K562 (cell line): ENCODE data around the gene LILRA5. TPM values are rescaled to one million over a fixed set of nuclear protein-coding genes. Genes with fewer than 3 reads are reported as not detected.

Experiments
- ATAC-seq: fragments of 200-7000 bp; cut with Tn5 transposase; 3 replicates; pipeline ENCODE4 v1.9.1; 2020; ENCODE audit warnings: moderate library complexity
- BruUV-seq: library from RNA; stranded (reverse); fragments of 400-500 nt; replicated peaks from 2 replicates; lab custom pipeline; 2021; lab: Mats Ljungman, UMichigan
- CTCF ChIA-PET: fragments of 300-600 bp; formaldehyde crosslinking; extraction: SDS; loops from one replicate; lab custom pipeline; 2021; ENCODE audit warnings: low intra/inter-chr PET ratio; lab: Yijun Ruan, JAX
- POLR2A ChIA-PET: fragments of 300-600, 350-650 bp; sonication (Branson Sonifier 250); formaldehyde crosslinking; extraction: SDS; loops from one replicate; lab custom pipeline; 2021; ENCODE audit warnings: antibody characterized with exemption, inconsistent platforms; lab: Yijun Ruan, JAX
- DNase-seq, 4 experiments: peaks; one replicate each; pipeline versions ENCODE4 v3.0.0 to v3.0.0-alpha.2; 2011 to 2018; ENCODE audit warnings: low spot score in 3 of 4, mixed read lengths in 3 of 4; ENCODE audit errors: extremely low read depth in 1 of 4
- FAIRE-seq: peaks from 2 replicates; lab custom pipeline; 2011; peaks lifted over from hg19 to GRCh38; lab: Jason Lieb, UNC
- H2AFZ ChIP-seq: 2 replicates; pipeline ENCODE4 v1.6.0; 2011; ENCODE audit warnings: low read depth, low read length, control low read depth, inconsistent platforms
- H3K27ac ChIP-seq: fragments of 200-600 bp; 3 replicates; pipeline ENCODE4 v1.8.0; 2011; ENCODE audit warnings: low read depth, mild to moderate bottlenecking, control low read depth, inconsistent platforms, low read length, moderate library complexity, mixed read lengths; ENCODE audit errors: extremely low read depth
- H3K27me3 ChIP-seq, 2 experiments: fragments of 300-600 bp in 1 of 2; 2 replicates in 1 of 2; 3 replicates in 1 of 2; pipeline versions ENCODE4 v1.6.0 to v1.8.0; 2011; ENCODE audit warnings: inconsistent platforms in 2 of 2, low read length in 2 of 2, mild to moderate bottlenecking in 1 of 2, mixed read lengths in 1 of 2, moderate library complexity in 1 of 2; ENCODE audit not compliant: control insufficient read depth in 2 of 2, insufficient read depth in 2 of 2
- H3K36me3 ChIP-seq: fragments of 300-600 bp; 3 replicates; pipeline ENCODE4 v1.8.0; 2011; ENCODE audit warnings: mild to moderate bottlenecking, low read length, inconsistent platforms; ENCODE audit not compliant: control insufficient read depth, insufficient read depth
- H3K4me1 ChIP-seq, 2 experiments: fragments of 200-600 bp in 1 of 2; replicated peaks in 1 of 2; 2 replicates in 1 of 2; 3 replicates in 1 of 2; pipeline versions ENCODE4 v1.5.1 to v1.8.0; 2011; ENCODE audit warnings: inconsistent platforms in 2 of 2, low read length in 2 of 2, mild to moderate bottlenecking in 1 of 2, mixed read lengths in 1 of 2, moderate library complexity in 1 of 2; ENCODE audit not compliant: control insufficient read depth in 2 of 2, insufficient read depth in 2 of 2
- H3K4me2 ChIP-seq: 2 replicates; pipeline ENCODE4 v1.6.1; 2011; ENCODE audit warnings: low read length, control low read depth, inconsistent platforms, mixed read lengths; ENCODE audit not compliant: insufficient read depth
- H3K4me3 ChIP-seq: fragments of 200-600 bp; sonication (generic), shearing (Covaris generic); 2 replicates; pipeline ENCODE4 v1.5.1; 2016; ENCODE audit warnings: control low read depth, inconsistent platforms
- H3K79me2 ChIP-seq: fragments of 200-600 bp; 3 replicates; pipeline ENCODE4 v1.8.0; 2011; ENCODE audit warnings: low read length, inconsistent platforms; ENCODE audit not compliant: control insufficient read depth, insufficient read depth
- H3K9ac ChIP-seq, 2 experiments: 2 replicates each; pipeline versions ENCODE4 v1.6.0 to v1.6.1; 2011; ENCODE audit warnings: low read depth in 2 of 2, low read length in 2 of 2, control low read depth in 1 of 2, inconsistent platforms in 1 of 2, mild to moderate bottlenecking in 1 of 2, mixed read lengths in 1 of 2; ENCODE audit not compliant: insufficient read depth in 1 of 2
- H3K9me1 ChIP-seq: one replicate; pipeline ENCODE4 v1.6.0; 2011; ENCODE audit warnings: inconsistent platforms, mild to moderate bottlenecking, low read length, moderate library complexity; ENCODE audit not compliant: control insufficient read depth, insufficient read depth
- H3K9me3 ChIP-seq: replicated peaks from 2 replicates; pipeline ENCODE4 v1.5.1; 2011; ENCODE audit warnings: low read depth, low read length, inconsistent platforms; ENCODE audit not compliant: control insufficient read depth, insufficient read depth
- H4K20me1 ChIP-seq: replicated peaks from 2 replicates; pipeline ENCODE4 v1.6.1; 2011; ENCODE audit warnings: low read length, inconsistent platforms, mixed read lengths; ENCODE audit not compliant: control insufficient read depth, insufficient read depth
- GABPB2 ChIP-seq: fragments of 250-450 bp; sonication (Bioruptor Pico); conservative IDR thresholded peaks from 2 replicates; pipeline ENCODE4 v1.5.1; 2021; ENCODE audit warnings: mild to moderate bottlenecking
- LARP7 ChIP-seq: fragments of 450-650 bp; IDR thresholded peaks from 2 replicates; pipeline ENCODE4 v1.6.1; 2016
- NFIC ChIP-seq: fragments of 450-650 bp; IDR thresholded peaks from 2 replicates; pipeline ENCODE4 v1.6.1; 2017; ENCODE audit warnings: mild to moderate bottlenecking, inconsistent platforms
- SAFB2 ChIP-seq: fragments of 200-400 bp; formaldehyde crosslinking; IDR thresholded peaks from 2 replicates; pipeline ENCODE4 v1.6.1; 2018; ENCODE audit warnings: borderline replicate concordance, low read length, low read depth, moderate library complexity; ENCODE audit not compliant: severe bottlenecking
- ZNF717 ChIP-seq: fragments of 250-450 bp; sonication (Bioruptor Pico); IDR thresholded peaks from 2 replicates; pipeline ENCODE4 v1.5.0; 2021
- WGBS: fragments of 100-300 bp; shearing (Covaris generic); methylation state at CpG from one replicate; pipeline ENCODE4 v1.1.6; 2016; ENCODE audit warnings: low coverage, mixed read lengths; ENCODE audit not compliant: insufficient coverage; ENCODE audit errors: missing lambda C conversion rate; 5-methylcytosine and 5-hydroxymethylcytosine counted together
- in situ Hi-C: fragments of 300-500 bp; cut with MboI; formaldehyde crosslinking; loops from 4 replicates; pipeline ENCODE4 v1.15.0; 2018; ENCODE audit warnings: inconsistent platforms, mixed read lengths
- intact Hi-C: fragments of 100-400 bp; cut with micrococcal nuclease; formaldehyde crosslinking; loops from 2 replicates; pipeline ENCODE4 v1.14.2; 2022
- polyA plus RNA-seq, 8 experiments: library from polyadenylated mRNA; depleted of rRNA in 4 of 8; stranded (reverse) in 5 of 8; unstranded in 3 of 8; fragments of >200 nt; fragmentation: Nextera tagmentation in 2 of 8; fragmentation: Illumina TruSeq in 1 of 8; extraction: Ambion mirVana in 2 of 8; extraction: Trizol in 1 of 8; gene quantifications; 2 replicates each; pipeline versions ENCODE4 v1.2.1 to v1.2.3, GENCODE V29; 2011 to 2014; ENCODE audit warnings: inconsistent platforms in 1 of 8, missing spikeins in 1 of 8
- total RNA-seq, 7 experiments: library from RNA; depleted of rRNA in 6 of 7; stranded (reverse); fragments of >200 nt in 6 of 7; fragmentation: Illumina TruSeq in 2 of 7; extraction: Trizol in 2 of 7; gene quantifications; 2 replicates each; pipeline versions ENCODE4 v1.2.1 to v1.2.3, GENCODE V29; 2011 to 2021; ENCODE audit warnings: low replicate concordance in 1 of 7

Gene LILRA5
- total and polyA plus RNA-seq, 9 of the 15 experiments (the other 6 are each of a cell fraction or from before 2014, with no cell fraction given), result not detected

DNA sequence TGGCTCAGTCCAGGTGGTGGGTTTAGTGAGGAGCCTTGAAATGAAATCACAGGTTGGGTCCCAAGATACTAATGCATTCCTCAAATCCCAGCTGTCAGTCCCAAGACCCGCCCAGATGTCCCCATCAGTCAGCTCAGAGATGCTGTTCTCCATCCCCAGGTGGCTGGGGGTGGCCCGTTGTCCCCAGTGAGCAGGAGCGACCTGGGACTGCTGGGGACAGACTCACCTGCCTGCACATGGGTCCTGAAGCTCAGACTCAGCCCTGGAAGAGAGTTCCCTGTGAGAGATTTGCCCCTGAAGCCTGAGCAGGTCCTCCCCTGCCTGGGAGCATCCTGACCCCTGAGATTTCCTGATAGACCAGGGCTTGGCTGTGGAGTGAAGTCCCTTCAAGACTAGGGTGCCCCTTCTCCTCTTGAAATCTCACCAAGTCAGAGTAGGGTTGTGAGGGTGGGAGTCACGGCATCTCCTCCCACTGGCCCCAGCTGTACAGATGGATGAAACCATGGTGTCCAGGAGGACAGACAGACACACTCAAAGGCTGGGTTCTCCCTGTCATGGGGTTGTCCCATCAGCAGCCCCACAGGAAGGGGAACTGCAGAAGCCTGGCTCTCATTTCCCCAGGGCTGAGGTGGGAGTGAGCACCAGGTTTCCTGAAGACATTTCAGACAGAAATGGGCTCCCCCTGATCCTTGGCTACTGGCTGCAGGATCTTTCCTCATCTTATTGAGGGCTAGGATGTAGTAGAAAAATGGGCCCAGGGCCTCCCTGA lies 14.4 kb downstream of the LILRA5 start:
- H3K9ac ChIP-seq, result no peak overlapping the region
- in situ Hi-C loops, result loop anchor here (5.0 kb wide), 1 partner anchor 279 kb away; no protein-coding TSS in a partner anchor
- BruUV-seq, result no TSS peak
- no peak overlapping the region for H3K4me2 ChIP-seq
- ATAC-seq (no peak), FAIRE-seq (no peak), DNase-seq (no peak)
- H4K20me1 ChIP-seq, result 0 out of 2 replicates have a peak, but pooled peaks cover 4% of the 10 kb centered on the region
- no peak overlapping the region for H3K27ac ChIP-seq
- ChIA-PET POLR2A (interaction anchor here (0.6 kb wide), 1 partner anchor 69 kb away, joined by 3 read pairs; no protein-coding TSS in a partner anchor), CTCF (no interaction called here)
- H3K4me1 ChIP-seq, result no peaks in the 10 kb centered on the region
- WGBS, result 0% methylated on average over 4 of the region's 4 CpGs
- peaks cover 4 to 32% of the 10 kb centered on the region in 2 experiments; a peak in 2 of 5 replicates for H3K27me3 ChIP-seq
- H2AFZ ChIP-seq, result no peak overlapping the region
- H3K36me3 ChIP-seq, result no peaks in the 10 kb centered on the region
- H3K79me2 ChIP-seq, result no peaks in the 10 kb centered on the region
- no peak overlapping the region for H3K4me3 ChIP-seq
- H3K9me3 ChIP-seq, result no peaks in the 10 kb centered on the region
- TF ChIP-seq GABPB2 (CRISPR knock-in tag), result no peak
- no peak for TF ChIP-seq SAFB2
- TF ChIP-seq LARP7, result no peak
- TF ChIP-seq NFIC, result no peak
- TF ChIP-seq ZNF717 (CRISPR knock-in tag), result no peak
- H3K9me1 ChIP-seq, result no peaks in the 10 kb centered on the region
- intact Hi-C loops, result no loop called here
